HG02840 (cell line): ENCODE results near the gene APELA.
"Not testable (repeated sequence)": the region's sequence is repeated elsewhere in the genome, so short reads cannot be mapped to it uniquely, and the experiment has no call there.

Source experiments
- ATAC-seq: cut with Tn5 transposase; IDR thresholded peaks from one replicate; pipeline ENCODE4 v1.9.1; 2021; ENCODE audit warnings: mild to moderate bottlenecking, moderate library complexity, moderate number of reproducible peaks; ENCODE audit not compliant: unreplicated experiment, low FRiP score

Gene APELA

GRCh38 chr4:164876700-164877324 lies at the start of gene APELA:
TSS of gene APELA (plus strand) at chr4:164877178. CDS start at chr4:164877332, 154 bp downstream.
- peak; percentile 99 for ATAC-seq

- ATAC-seq = no peak
Measured at GRCh38 chr4:164828955-164829354, 48.0 kb upstream of the APELA start.

- ATAC-seq = no peak
Measured at GRCh38 chr4:164846566-164846965, 30.4 kb upstream of the APELA start.

GRCh38 chr4:164847016-164847415 lies 30.0 kb upstream of the APELA start:
- ATAC-seq = no peak

DNA sequence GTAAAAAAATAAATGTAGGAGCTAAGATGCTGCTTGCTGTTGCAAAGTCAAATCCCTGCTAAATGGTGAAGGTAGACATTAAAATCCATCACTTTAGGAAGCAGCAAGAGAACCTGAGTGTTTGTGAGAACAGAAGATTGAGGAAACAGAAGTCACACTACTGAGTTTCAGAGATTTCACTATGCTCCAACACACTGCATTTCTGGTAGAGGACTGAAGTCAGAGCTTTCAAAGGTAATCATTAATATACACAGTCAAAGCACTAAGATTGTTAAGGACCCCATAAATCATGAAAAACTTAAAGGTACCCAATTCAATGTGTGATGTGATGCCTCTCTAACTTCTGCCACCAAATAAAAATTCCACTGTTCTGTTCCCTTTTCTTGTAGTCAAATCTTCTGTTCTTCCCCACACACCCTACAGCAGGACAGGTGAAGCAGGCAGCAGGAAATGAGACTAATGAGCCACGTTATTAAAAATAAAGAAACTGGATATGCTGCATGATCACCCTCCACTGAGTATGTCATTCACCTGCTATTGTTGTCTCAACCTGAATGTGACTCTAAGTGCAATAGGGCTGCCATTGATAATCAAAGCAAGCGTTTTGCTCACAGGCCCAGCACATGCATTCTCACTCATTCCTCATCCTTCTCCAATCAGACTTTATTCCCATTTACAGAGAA lies 28.9 kb upstream of the APELA start:
- no peak for ATAC-seq

DNA sequence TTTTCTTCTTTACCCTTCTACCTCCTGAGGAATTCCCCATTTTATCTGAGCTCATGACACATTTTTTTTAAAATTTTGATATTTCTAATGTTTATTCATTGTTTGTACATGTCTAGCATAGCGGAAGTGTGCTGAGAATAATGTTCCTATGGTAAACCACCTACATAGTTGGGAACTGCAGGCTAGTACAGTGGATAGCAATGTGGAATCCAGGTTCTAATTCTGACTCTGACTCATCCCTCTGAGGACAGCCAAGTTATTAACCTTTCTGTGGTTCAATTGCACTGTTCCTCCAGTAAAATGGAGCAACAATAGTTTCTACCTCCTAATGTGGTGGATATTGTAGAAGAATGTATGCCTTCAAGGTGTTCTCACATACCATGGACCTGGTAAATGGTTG lies 20.6 kb upstream of the APELA start:
- no peak for ATAC-seq

DNA sequence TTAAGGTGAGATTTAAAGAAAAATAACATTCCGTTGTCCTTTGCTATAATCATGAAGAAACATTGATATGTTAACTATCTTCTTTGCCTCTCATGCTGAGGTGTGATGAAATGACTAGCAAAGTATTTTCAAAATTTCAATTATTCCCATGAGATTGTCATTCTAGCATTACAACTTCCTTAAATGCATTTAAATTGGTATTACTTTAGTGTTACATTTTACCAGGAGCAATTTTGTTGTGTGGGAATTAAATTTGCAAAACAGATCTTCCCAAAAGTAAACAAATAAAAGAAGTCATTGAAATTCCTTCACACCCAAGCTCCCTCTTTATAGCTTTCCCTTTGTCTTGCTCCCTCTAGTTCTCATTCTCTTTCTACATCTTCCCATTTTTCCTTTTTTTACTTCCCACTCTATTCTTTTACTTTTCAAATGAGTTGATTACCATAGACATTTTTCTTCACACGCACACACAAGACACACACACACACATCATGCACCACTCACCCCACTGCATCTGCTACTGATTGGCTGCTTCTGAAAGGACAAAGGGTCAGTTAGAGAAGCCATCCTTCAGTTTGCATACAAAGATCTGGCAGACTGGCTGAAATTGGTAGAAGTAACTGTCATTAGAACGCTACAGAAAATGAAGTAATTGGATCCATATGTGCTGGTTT lies 10.0 kb upstream of the APELA start:
- ATAC-seq = no peak

DNA sequence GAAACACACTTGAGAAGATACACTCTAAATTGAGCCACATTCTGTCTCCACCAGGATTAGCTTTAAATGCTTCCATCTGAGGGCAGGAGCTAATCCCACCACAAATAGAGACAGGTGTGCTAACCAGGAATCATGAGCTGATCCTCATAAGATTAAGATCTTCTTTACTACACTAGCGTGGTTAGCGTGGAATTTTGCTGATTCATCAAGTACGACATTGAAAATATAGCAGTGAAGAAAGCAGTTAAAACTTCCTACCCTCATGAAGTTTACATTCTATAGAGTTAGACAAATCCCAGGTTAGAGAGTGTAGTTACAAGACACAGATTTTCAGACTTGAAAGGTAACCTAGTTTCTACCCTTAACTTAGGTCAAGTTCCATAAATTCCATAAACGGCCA lies 5.3 kb upstream of the APELA start:
- no peak for ATAC-seq

DNA sequence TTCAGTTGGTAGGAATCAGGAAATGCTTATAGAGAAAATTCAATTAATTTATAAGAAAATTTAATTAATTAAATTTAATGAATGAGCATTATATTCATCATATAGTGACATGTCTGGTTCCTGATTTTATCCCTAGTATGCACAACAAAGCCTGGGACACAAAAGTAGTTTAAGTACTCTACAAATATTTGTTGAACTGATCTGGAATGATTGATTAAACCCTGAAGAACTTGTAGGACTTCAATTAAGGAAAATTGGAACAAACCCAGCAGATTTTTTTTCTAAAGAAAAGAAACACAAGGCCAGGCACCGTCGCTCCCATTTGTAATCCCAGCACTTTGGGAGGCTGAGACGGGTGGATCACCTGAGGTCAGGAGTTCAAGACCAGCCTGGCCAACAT lies 4.5 kb upstream of the APELA start:
- ATAC-seq = no peak

GRCh38 chr4:164874789-164875188 lies 2.2 kb upstream of the APELA start:
- ATAC-seq = no peak

- no peak for ATAC-seq
Measured at GRCh38 chr4:164880489-164881262, 3.7 kb downstream of the APELA start.

DNA sequence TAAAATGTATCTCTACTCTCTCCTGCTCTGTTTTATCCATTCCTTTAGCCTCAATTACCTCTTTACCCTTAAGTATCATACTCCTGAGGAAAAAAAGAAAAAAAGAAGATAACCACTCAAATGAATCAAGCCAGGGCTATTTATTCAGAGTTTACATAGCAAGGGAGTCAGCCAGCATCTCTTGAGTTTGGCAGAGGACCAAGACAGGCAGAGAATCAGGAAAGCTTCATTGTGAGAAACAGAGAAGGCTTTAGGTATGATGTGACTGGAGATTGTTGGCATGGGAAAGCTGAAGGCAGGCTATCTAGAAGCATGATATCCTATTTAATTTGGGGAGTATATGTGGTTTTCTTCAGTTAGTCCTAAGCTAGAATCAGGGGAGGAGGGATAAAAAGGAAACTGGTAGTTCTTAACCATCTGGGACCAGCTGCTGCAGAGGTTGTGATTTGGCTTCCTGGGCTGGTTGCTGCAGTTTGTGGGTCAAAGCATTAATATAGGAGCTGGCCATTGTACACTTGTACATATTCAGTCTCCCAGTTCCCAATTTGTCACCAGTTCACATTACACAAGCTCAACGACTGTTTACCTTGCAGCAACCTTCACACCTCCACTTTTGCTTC lies 11.2 kb downstream of the APELA start:
- no peak for ATAC-seq

DNA sequence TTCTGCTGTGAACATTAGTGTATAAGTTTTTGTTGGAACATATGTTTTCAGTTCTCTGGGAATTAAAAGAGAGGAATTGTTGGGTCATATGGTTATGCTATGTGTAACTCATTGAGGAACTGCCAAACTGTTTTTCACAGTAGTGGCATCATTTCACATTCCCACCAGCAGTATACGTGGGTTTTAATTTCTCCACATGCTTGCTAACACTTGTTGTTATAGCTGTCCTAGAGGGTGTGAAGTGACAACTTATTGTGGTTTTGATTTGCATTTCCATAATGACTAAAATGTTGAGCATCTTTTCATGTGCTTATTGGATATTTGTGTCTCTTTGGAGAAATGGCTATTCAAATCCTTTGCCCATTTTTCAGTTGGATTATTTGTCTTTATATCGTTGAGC lies 13.7 kb downstream of the APELA start:
- ATAC-seq = no peak

DNA sequence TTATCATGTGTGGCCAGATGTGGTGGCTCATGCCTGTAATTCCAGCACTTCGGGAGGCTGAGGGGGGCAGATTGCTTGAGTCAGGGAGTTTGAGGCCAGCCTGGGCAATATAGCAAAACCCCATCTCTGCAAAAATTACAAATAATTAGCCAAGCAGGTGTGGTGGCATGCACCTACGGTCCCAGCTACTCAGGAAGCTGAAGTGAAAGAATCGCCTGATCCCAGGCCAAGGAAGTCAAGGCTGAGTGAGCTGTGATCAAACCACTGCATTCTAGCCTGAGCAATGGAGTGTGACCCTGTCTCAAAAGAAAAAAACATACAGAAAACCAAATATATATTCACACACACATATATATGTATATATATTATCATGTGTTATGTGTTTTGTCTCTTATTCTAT lies 15.0 kb downstream of the APELA start:
- peak; percentile 65 for ATAC-seq

- peak; percentile 61 for ATAC-seq
Measured at GRCh38 chr4:164894702-164895101, 17.7 kb downstream of the APELA start.

DNA sequence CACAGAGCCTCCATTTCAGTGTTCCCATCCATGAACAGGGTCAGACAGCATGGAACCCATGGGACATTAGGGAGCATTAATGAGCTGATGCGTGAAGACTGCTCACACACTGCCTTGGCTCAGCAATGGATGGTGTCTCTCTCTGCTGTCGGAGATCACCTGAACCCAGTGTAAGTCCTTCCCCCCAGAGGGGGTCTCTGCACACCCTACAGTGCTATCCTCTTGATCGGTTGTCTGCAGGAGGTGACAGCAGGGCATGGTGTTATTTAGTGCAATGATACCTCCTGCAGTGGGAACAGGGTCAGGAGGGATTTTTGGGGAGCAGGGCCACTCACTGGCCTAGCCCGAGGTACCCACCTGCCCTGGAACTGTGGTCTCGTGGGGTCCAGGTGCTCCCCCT lies 25.6 kb downstream of the APELA start:
- no peak for ATAC-seq

DNA sequence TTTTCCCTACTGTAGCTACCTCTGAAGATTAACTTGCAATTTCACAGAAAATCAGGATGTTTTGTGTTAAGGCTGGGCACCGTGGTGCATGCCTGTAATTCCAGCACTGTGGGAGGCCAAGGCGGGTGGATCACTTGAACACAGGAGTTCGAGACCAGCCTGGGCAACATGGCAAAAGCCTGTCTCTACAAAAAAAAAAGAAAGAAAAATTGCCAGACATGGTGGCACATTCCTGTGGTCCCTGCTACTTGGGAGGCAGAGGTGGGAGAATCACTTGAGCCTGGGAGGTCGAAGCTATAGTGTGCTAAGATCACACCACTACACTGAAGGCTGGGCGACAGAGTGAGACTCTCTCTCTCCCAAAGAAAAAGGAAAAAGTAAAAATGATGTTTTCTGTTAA lies 27.4 kb downstream of the APELA start:
- no peak for ATAC-seq

DNA sequence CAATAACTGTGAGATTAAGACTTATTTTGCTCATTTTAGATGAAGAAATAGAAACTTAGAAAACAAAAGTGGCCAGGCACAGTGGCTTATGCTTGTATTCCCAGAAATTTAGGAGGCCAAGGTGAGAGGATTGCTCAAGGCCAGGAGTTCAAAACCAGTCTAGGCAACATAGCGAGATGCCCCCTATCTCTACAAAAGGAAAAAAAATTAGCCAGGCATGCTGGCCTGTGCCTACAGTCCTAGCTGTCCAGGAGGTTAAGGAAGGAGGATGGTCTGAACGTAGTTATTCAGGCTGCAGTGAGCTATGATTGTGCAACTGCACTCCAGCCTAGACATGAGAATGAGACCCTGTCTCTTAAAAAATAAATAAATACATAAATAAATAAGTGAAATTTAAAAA lies 28.0 kb downstream of the APELA start:
- ATAC-seq = no peak

GRCh38 chr4:164906368-164906767 lies 29.4 kb downstream of the APELA start:
- no peak for ATAC-seq

- ATAC-seq = not testable (repeated sequence)
Measured at GRCh38 chr4:164913506-164913905, 36.5 kb downstream of the APELA start.

DNA sequence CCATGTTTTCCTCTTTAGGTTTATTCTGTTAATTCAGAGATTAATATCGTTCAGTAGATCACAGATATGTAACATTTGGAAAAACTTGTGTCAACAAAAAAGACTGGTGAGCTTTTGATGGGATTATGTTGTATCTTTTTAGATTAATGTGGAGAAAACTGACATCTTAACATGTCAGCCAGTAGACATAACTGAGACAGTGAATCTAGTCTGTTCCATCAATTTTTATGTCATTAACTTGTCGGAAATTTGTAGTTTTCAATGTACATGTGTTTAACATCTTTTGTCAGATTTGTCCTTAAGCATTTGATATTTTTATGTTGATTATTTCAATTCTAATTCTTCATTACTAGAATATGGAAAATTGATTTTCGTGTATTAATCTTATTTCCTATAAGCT lies 42.0 kb downstream of the APELA start:
- ATAC-seq = no peak
